H9 (cell line): Measurements from ENCODE around the gene CREG2. TPM values are rescaled to one million over a fixed set of nuclear protein-coding genes. Genes with fewer than 3 reads are reported as not detected.

Source experiments
- DNase-seq: peaks from one replicate; pipeline ENCODE4 v3.0.0-alpha.2; 2017
- H2AFZ ChIP-seq: one replicate; pipeline ENCODE4 v1.6.1; 2013; ENCODE audit warnings: mild to moderate bottlenecking, low read length, control low read depth, moderate library complexity
- H2AK5ac ChIP-seq: 2 replicates; pipeline ENCODE4 v1.6.1; 2013; ENCODE audit warnings: low read length, control low read depth, mixed read lengths; ENCODE audit not compliant: insufficient read length
- H2BK120ac ChIP-seq: one replicate; pipeline ENCODE4 v1.6.1; 2013; ENCODE audit warnings: low read depth, mild to moderate bottlenecking, low read length, control low read depth, inconsistent platforms; ENCODE audit not compliant: poor library complexity, severe bottlenecking
- H2BK12ac ChIP-seq: 2 replicates; pipeline ENCODE4 v1.6.1; 2013; ENCODE audit warnings: low read length, control low read depth, mixed read lengths, low read depth; ENCODE audit not compliant: insufficient read length
- H2BK15ac ChIP-seq: 2 replicates; pipeline ENCODE4 v1.6.1; 2013; ENCODE audit warnings: low read depth, low read length, control low read depth
- H2BK20ac ChIP-seq: one replicate; pipeline ENCODE4 v1.6.1; 2013; ENCODE audit warnings: low read depth, mild to moderate bottlenecking, low read length, control low read depth, inconsistent platforms; ENCODE audit not compliant: poor library complexity, severe bottlenecking
- H2BK5ac ChIP-seq: 2 replicates; pipeline ENCODE4 v1.6.1; 2013; ENCODE audit warnings: low read length, control low read depth, mixed read lengths; ENCODE audit not compliant: insufficient read length
- H3K14ac ChIP-seq: 2 replicates; pipeline ENCODE4 v1.6.1; 2013; ENCODE audit warnings: low read length, control low read depth; ENCODE audit not compliant: insufficient read depth
- H3K18ac ChIP-seq: 2 replicates; pipeline ENCODE4 v1.6.1; 2013; ENCODE audit warnings: low read depth, mild to moderate bottlenecking, mixed read lengths, low read length, control low read depth; ENCODE audit not compliant: insufficient read length
- H3K23ac ChIP-seq: 2 replicates; pipeline ENCODE4 v1.6.1; 2013; ENCODE audit warnings: low read length, control low read depth, mixed read lengths, low read depth; ENCODE audit not compliant: insufficient read length
- H3K23me2 ChIP-seq: 2 replicates; pipeline ENCODE4 v1.6.1; 2013; ENCODE audit warnings: low read depth, mild to moderate bottlenecking, mixed read lengths, low read length, control low read depth; ENCODE audit not compliant: insufficient read length, poor library complexity, severe bottlenecking
- H3K27ac ChIP-seq: 2 replicates; pipeline ENCODE4 v1.5.1; 2013; ENCODE audit warnings: low read length, control low read depth, mixed read lengths, low read depth; ENCODE audit not compliant: insufficient read length
- H3K27me3 ChIP-seq: 2 replicates; pipeline ENCODE4 v1.6.1; 2013; ENCODE audit warnings: low read length, control low read depth, inconsistent platforms; ENCODE audit not compliant: insufficient read depth
- H3K4ac ChIP-seq: 2 replicates; pipeline ENCODE4 v1.6.1; 2013; ENCODE audit warnings: low read depth, mild to moderate bottlenecking, control low read depth, inconsistent platforms, low read length, moderate library complexity
- H3K4me1 ChIP-seq: 2 replicates; pipeline ENCODE4 v1.6.1; 2013; ENCODE audit warnings: low read length, control low read depth, inconsistent platforms; ENCODE audit not compliant: insufficient read depth
- H3K4me2 ChIP-seq: 2 replicates; pipeline ENCODE4 v1.6.1; 2013; ENCODE audit warnings: low read length, control low read depth, mixed read lengths; ENCODE audit not compliant: insufficient read length, insufficient read depth
- H3K56ac ChIP-seq: 2 replicates; pipeline ENCODE4 v1.6.1; 2013; ENCODE audit warnings: low read depth, mild to moderate bottlenecking, mixed read lengths, low read length, control low read depth; ENCODE audit not compliant: insufficient read length
- H3K79me1 ChIP-seq: 2 replicates; pipeline ENCODE4 v1.6.1; 2013; ENCODE audit warnings: low read depth, mild to moderate bottlenecking, moderate library complexity, low read length, control low read depth, inconsistent platforms; ENCODE audit not compliant: insufficient read depth, poor library complexity, severe bottlenecking
- H3K79me2 ChIP-seq: 2 replicates; pipeline ENCODE4 v1.6.1; 2013; ENCODE audit warnings: low read length, control low read depth, inconsistent platforms; ENCODE audit not compliant: insufficient read depth
- H3K9ac ChIP-seq: 2 replicates; pipeline ENCODE4 v1.6.1; 2013; ENCODE audit warnings: low read length, control low read depth, mixed read lengths; ENCODE audit not compliant: insufficient read length; ENCODE audit errors: extremely low read depth
- H3K9me3 ChIP-seq: one replicate; pipeline ENCODE4 v1.6.1; 2013; ENCODE audit warnings: low read depth, low read length, inconsistent platforms; ENCODE audit not compliant: control insufficient read depth
- H3T11ph ChIP-seq: one replicate; pipeline ENCODE4 v1.6.1; 2013; ENCODE audit warnings: mild to moderate bottlenecking, low read length, control low read depth, inconsistent platforms
- H4K20me1 ChIP-seq: one replicate; pipeline ENCODE4 v1.6.1; 2013; ENCODE audit not compliant: control insufficient read depth, insufficient read length, insufficient read depth
- H4K5ac ChIP-seq: 2 replicates; pipeline ENCODE4 v1.6.1; 2013; ENCODE audit warnings: low read depth, mild to moderate bottlenecking, mixed read lengths, low read length, control low read depth; ENCODE audit not compliant: insufficient read length
- H4K8ac ChIP-seq: replicated peaks from 2 replicates; pipeline ENCODE4 v1.6.1; 2013; ENCODE audit warnings: low read length, control low read depth, mixed read lengths, low read depth; ENCODE audit not compliant: insufficient read length
- H4K91ac ChIP-seq: 2 replicates; pipeline ENCODE4 v1.6.1; 2013; ENCODE audit warnings: low read depth, mild to moderate bottlenecking, moderate library complexity, mixed read lengths, low read length, control low read depth; ENCODE audit not compliant: insufficient read length
- H3K27ac Mint-ChIP-seq, 3 experiments: 2 replicates in 2 of 3; 3 replicates in 1 of 3; pipeline ENCODE4 v1.8.0; 2020 to 2021; ENCODE audit warnings: mixed read lengths in 3 of 3, mild to moderate bottlenecking in 1 of 3, moderate library complexity in 1 of 3
- H3K27me3 Mint-ChIP-seq: 2 replicates; pipeline ENCODE4 v1.8.0; 2021; ENCODE audit warnings: low read depth, mild to moderate bottlenecking, moderate library complexity, mixed read lengths
- H3K36me3 Mint-ChIP-seq, 3 experiments: 2 replicates in 2 of 3; 3 replicates in 1 of 3; pipeline ENCODE4 v1.8.0; 2020 to 2021; ENCODE audit warnings: low read depth in 3 of 3, mixed read lengths in 3 of 3; ENCODE audit not compliant: insufficient read depth in 1 of 3
- H3K4me1 Mint-ChIP-seq, 2 experiments: 2 replicates each; pipeline ENCODE4 v1.8.0; 2020; ENCODE audit warnings: mixed read lengths in 2 of 2
- H3K4me3 Mint-ChIP-seq, 2 experiments: 2 replicates in 1 of 2; 3 replicates in 1 of 2; pipeline ENCODE4 v1.8.0; 2020 to 2021; ENCODE audit warnings: mild to moderate bottlenecking in 2 of 2, mixed read lengths in 2 of 2, moderate library complexity in 1 of 2
- H3K9me3 Mint-ChIP-seq, 2 experiments: 2 replicates in 1 of 2; 3 replicates in 1 of 2; pipeline ENCODE4 v1.8.0; 2020; ENCODE audit warnings: mild to moderate bottlenecking in 2 of 2, mixed read lengths in 2 of 2, moderate library complexity in 1 of 2
- CTCF ChIP-seq: fragments of 200-600 bp; sonication (generic); conservative IDR thresholded peaks from 3 replicates; pipeline ENCODE4 v1.8.0; 2021; ENCODE audit warnings: antibody characterized with exemption, mild to moderate bottlenecking
- WGBS: extraction: QIAGEN DNeasy Blood & Tissue Kit; methylation state at CpG from one replicate; pipeline ENCODE4 v1.1.7; 2013; ENCODE audit warnings: missing lambda C conversion rate, low lambda C conversion rate, mixed read lengths; ENCODE audit not compliant: insufficient read length; ENCODE audit errors: extremely low coverage; 5-methylcytosine and 5-hydroxymethylcytosine counted together
- total RNA-seq: library from RNA; stranded (reverse); gene quantifications from 2 replicates; pipeline ENCODE4 v1.2.1, GENCODE V29; 2021

The CREG2 gene
- total RNA-seq, 1 experiment from 2014 or later: 0.77 TPM

- no peak overlapping the region for H2BK120ac ChIP-seq
- H2AK5ac ChIP-seq: no peak overlapping the region
- H3K23ac ChIP-seq: no peak overlapping the region
- H3K79me2 ChIP-seq: no peaks in the 10 kb centered on the region
- no peak overlapping the region for H3K27ac ChIP-seq
- no peak overlapping the region for H4K8ac ChIP-seq
- no peak overlapping the region for H3K9ac ChIP-seq
- Mint-ChIP-seq H3K9me3 (peaks cover 0 to 7% of the 10 kb centered on the region in 2 experiments; a peak in 2 of 5 replicates), H3K27me3 (peaks cover 2% of the 10 kb centered on the region; the same call in 1 of the 2 replicates), H3K27ac (no peak overlapping the region), H3K4me3 (no peak overlapping the region), H3K36me3 (peaks cover 0 to 8% (median 0%) of the 10 kb centered on the region in 3 experiments; a peak in 2 of 7 replicates), H3K4me1 (peaks cover 46 to 53% of the 10 kb centered on the region in 2 experiments)
- H3T11ph ChIP-seq: no peak overlapping the region
- H2BK15ac ChIP-seq: no peak overlapping the region
- H2BK12ac ChIP-seq: no peak overlapping the region
- H3K79me1 ChIP-seq: no peaks in the 10 kb centered on the region
- H3K14ac ChIP-seq: no peak overlapping the region
- no peak overlapping the region for H2BK5ac ChIP-seq
- no peak overlapping the region for H4K5ac ChIP-seq
- no CpG with 5 or more reads among the region's 7 CpGs for WGBS
- no peaks in the 10 kb centered on the region for H3K9me3 ChIP-seq
- no peak overlapping the region for H3K18ac ChIP-seq
- DNase-seq: peak; percentile 74
- H3K4ac ChIP-seq: no peak overlapping the region
- no peak overlapping the region for H2BK20ac ChIP-seq
- no peak overlapping the region for H3K4me2 ChIP-seq
- H4K20me1 ChIP-seq: no peaks in the 10 kb centered on the region
- H3K4me1 ChIP-seq: peaks cover 6% of the 10 kb centered on the region; the same call in 1 of the 2 replicates
- H3K23me2 ChIP-seq: no peaks in the 10 kb centered on the region
- no peak for TF ChIP-seq CTCF
- no peak overlapping the region for H3K56ac ChIP-seq
- no peak overlapping the region for H2AFZ ChIP-seq
- no peaks in the 10 kb centered on the region for H3K27me3 ChIP-seq
- H4K91ac ChIP-seq: no peak overlapping the region
Measured at GRCh38 chr2:101341421-101341820, 45.9 kb downstream of the CREG2 start.
